Endothelial cell of umbilical vein (primary cell): ENCODE measurements around the gene CACNB1. TPM values are rescaled to one million over a fixed set of nuclear protein-coding genes. Genes with fewer than 3 reads are reported as not detected.

Experiments
- BruUV-seq: library from RNA; stranded (reverse); fragments of 400-500 nt; replicated peaks from 2 replicates; lab custom pipeline; 2021; lab: Mats Ljungman, UMichigan
- CTCF ChIA-PET: fragments of 300-600, 350-600 bp; sonication (Branson Sonifier 250); formaldehyde crosslinking; loops from one replicate; lab custom pipeline; 2021; ENCODE audit warnings: antibody characterized with exemption, inconsistent platforms; lab: Charles Lee
- POLR2A ChIA-PET: fragments of 300-600, 350-600 bp; sonication (Branson Sonifier 250); formaldehyde crosslinking; loops from one replicate; lab custom pipeline; 2021; ENCODE audit warnings: antibody characterized with exemption, inconsistent platforms; lab: Charles Lee
- DNase-seq: peaks from one replicate; pipeline ENCODE4 v3.0.0-alpha.2; 2011; ENCODE audit warnings: low read depth, low spot score
- FAIRE-seq: peaks from 2 replicates; lab custom pipeline; 2011; peaks lifted over from hg19 to GRCh38; lab: Jason Lieb, UNC
- H2AFZ ChIP-seq: 2 replicates; pipeline ENCODE4 v1.6.0; 2012; ENCODE audit warnings: low read depth, low read length, control low read depth, inconsistent platforms
- H3K27ac ChIP-seq: 2 replicates; pipeline ENCODE4 v1.5.1; 2011; ENCODE audit warnings: low read depth, mild to moderate bottlenecking, control low read depth, low read length, moderate library complexity; ENCODE audit not compliant: insufficient read depth
- H3K27me3 ChIP-seq, 2 experiments: 2 replicates each; pipeline versions ENCODE4 v1.6.0 to v1.6.1; 2011; ENCODE audit warnings: low read length in 2 of 2, mixed read lengths in 1 of 2; ENCODE audit not compliant: control insufficient read depth in 2 of 2, insufficient read depth in 2 of 2
- H3K36me3 ChIP-seq, 2 experiments: 2 replicates in 1 of 2; 3 replicates in 1 of 2; pipeline ENCODE4 v1.5.1; 2011; ENCODE audit warnings: low read length in 2 of 2, mild to moderate bottlenecking in 1 of 2, moderate library complexity in 1 of 2; ENCODE audit not compliant: control insufficient read depth in 2 of 2, insufficient read depth in 2 of 2; ENCODE audit errors: extremely low read depth in 1 of 2
- H3K4me1 ChIP-seq: 3 replicates; pipeline ENCODE4 v1.5.1; 2011; ENCODE audit warnings: mild to moderate bottlenecking, low read length; ENCODE audit not compliant: control insufficient read depth, insufficient read depth; ENCODE audit errors: extremely low read depth
- H3K4me2 ChIP-seq: 2 replicates; pipeline ENCODE4 v1.6.1; 2011; ENCODE audit warnings: low read length, control low read depth, mixed read lengths; ENCODE audit not compliant: insufficient read depth
- H3K4me3 ChIP-seq, 3 experiments: fragments of 200-600 bp in 1 of 3; sonication (generic), shearing (Covaris generic) in 1 of 3; replicated peaks in 1 of 3; 2 replicates each; pipeline ENCODE4 v1.5.1; 2011 to 2016; ENCODE audit warnings: control low read depth in 3 of 3, low read length in 3 of 3, mild to moderate bottlenecking in 2 of 3, inconsistent platforms in 1 of 3, low read depth in 1 of 3, moderate library complexity in 1 of 3; ENCODE audit not compliant: insufficient read depth in 1 of 3
- H3K79me2 ChIP-seq: 2 replicates; pipeline ENCODE4 v1.6.0; 2012; ENCODE audit warnings: low read length, inconsistent platforms; ENCODE audit not compliant: control insufficient read depth, insufficient read depth
- H3K9ac ChIP-seq: replicated peaks from 2 replicates; pipeline ENCODE3; 2011; ENCODE audit warnings: low read length, control low read depth; ENCODE audit not compliant: insufficient read depth; ENCODE audit errors: extremely low read depth
- H3K9me1 ChIP-seq: replicated peaks from 3 replicates; pipeline ENCODE4 v1.6.0; 2011; ENCODE audit warnings: mild to moderate bottlenecking, low read length; ENCODE audit not compliant: control insufficient read depth, insufficient read depth; ENCODE audit errors: extremely low read depth
- H3K9me3 ChIP-seq: replicated peaks from 2 replicates; pipeline ENCODE4 v1.5.1; 2012; ENCODE audit warnings: low read length, inconsistent platforms; ENCODE audit not compliant: control insufficient read depth, insufficient read depth
- H4K20me1 ChIP-seq: replicated peaks from 2 replicates; pipeline ENCODE3; 2011; ENCODE audit warnings: mild to moderate bottlenecking, low read length; ENCODE audit not compliant: control insufficient read depth, insufficient read depth; ENCODE audit errors: extremely low read depth
- EZH2 ChIP-seq: IDR thresholded peaks from 2 replicates; pipeline ENCODE4 v1.6.1; 2012; ENCODE audit warnings: borderline replicate concordance, low read depth, mild to moderate bottlenecking, moderate library complexity, low read length, inconsistent platforms; ENCODE audit not compliant: severe bottlenecking
- FOS ChIP-seq: IDR thresholded peaks from 2 replicates; pipeline ENCODE4 v1.6.1; 2011; ENCODE audit warnings: mild to moderate bottlenecking, low read length, moderate library complexity, borderline replicate concordance; ENCODE audit not compliant: insufficient read depth
- GATA2 ChIP-seq: IDR thresholded peaks from 2 replicates; pipeline ENCODE4 v1.7.0; 2011; ENCODE audit warnings: low read depth, mild to moderate bottlenecking, moderate library complexity, mixed read lengths, low read length; ENCODE audit not compliant: insufficient read length, insufficient read depth
- JUN ChIP-seq: IDR thresholded peaks from 2 replicates; pipeline ENCODE4 v1.6.1; 2011; ENCODE audit warnings: borderline replicate concordance, low read depth; ENCODE audit not compliant: insufficient read length, insufficient read depth
- MYC ChIP-seq: IDR thresholded peaks from one replicate; pipeline ENCODE4 v1.6.1; 2011; ENCODE audit warnings: mild to moderate bottlenecking, low read depth, low read length
- POLR2A ChIP-seq: IDR thresholded peaks from 2 replicates; pipeline ENCODE4 v1.6.1; 2012; ENCODE audit warnings: low read depth, mild to moderate bottlenecking, control low read depth, low read length
- POLR2AphosphoS5 ChIP-seq: IDR thresholded peaks from 2 replicates; pipeline ENCODE4 v1.6.1; 2012; ENCODE audit warnings: low read depth, mild to moderate bottlenecking, control low read depth, low read length, moderate library complexity; ENCODE audit not compliant: insufficient read depth
- dilution Hi-C: fragments of 300-500 bp; cut with MboI; formaldehyde crosslinking; loops from one replicate; pipeline ENCODE4 v1.15.0; 2019; ENCODE audit warnings: low sequenced_read_pairs; ENCODE audit not compliant: extremely low pct_ligation_motif_present
- intact Hi-C: fragments of 100-400 bp; cut with micrococcal nuclease; formaldehyde crosslinking; loops from one replicate; pipeline ENCODE4 v1.10.0; 2022
- polyA plus RNA-seq, 4 experiments: library from polyadenylated mRNA; depleted of rRNA in 3 of 4; stranded (reverse) in 3 of 4; unstranded in 1 of 4; fragments of >200 nt; gene quantifications; 2 replicates each; pipeline versions ENCODE4 v1.2.1 to v1.2.3, GENCODE V29; 2011 to 2012; ENCODE audit warnings: missing spikeins in 1 of 4
- total RNA-seq: library from RNA; stranded (reverse); gene quantifications from 2 replicates; pipeline ENCODE4 v1.2.3, GENCODE V29; 2021
- TF ChIP-seq, protein P1 (sequence below), 2 donors: IDR thresholded peaks; 1 replicate in 1 of 2; 2 replicates in 1 of 2; pipeline ENCODE4 v1.5.1; 2011; ENCODE audit warnings: low read length in 2 of 2, mild to moderate bottlenecking in 2 of 2, moderate library complexity in 2 of 2, control low read depth in 1 of 2, inconsistent platforms in 1 of 2, low read depth in 1 of 2; ENCODE audit not compliant: insufficient read depth in 1 of 2; ENCODE audit errors: extremely low read depth in 1 of 2
- TF ChIP-seq, protein P2 (sequence below): IDR thresholded peaks from 2 replicates; pipeline ENCODE4 v1.6.1; 2011; ENCODE audit not compliant: insufficient read depth, insufficient read length

CACNB1 gene
- total and polyA plus RNA-seq, 2 donors (not counting 3 experiments of a cell fraction or from before 2014, with no cell fraction given): 4.7 to 12.3 TPM

DNA sequence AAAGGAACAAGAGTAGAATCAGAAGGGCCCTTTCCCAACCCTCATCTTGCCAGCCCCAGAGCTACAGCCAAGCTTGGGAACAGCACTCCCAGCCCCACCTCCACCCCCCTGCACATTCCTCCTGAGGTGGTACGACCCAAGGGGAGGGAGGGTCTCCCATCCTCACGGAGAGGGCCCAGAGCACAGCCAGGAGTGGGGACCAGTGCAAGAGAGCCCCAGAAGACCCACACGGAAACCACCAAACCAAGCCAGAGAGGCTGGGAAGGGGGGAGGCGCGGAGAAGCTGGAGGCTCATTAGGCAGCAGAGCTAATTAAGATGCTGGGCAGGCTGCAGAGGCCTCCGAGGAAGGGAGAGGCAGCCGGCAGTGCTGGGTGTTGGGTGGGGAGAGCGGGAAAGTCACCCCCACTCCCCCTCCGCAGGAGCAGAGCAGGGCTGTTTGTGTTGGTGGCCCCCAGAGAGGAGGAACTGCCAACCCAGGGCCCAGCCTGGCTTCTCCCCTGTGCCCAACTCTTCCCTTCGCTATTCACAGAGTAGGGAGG is 2.4 kb downstream of the CACNB1 start:
- ChIA-PET POLR2A (no interaction called here), CTCF (interaction anchor here (1.0 to 3.0 kb wide), 7 partner anchors 11 to 51 kb away, joined by 3 to 14 read pairs (median 8); no protein-coding TSS in a partner anchor)
- no peak for TF ChIP-seq MYC
- TF ChIP-seq POLR2A: no peak
- TF ChIP-seq EZH2: no peak
- TF ChIP-seq, protein P1, sequence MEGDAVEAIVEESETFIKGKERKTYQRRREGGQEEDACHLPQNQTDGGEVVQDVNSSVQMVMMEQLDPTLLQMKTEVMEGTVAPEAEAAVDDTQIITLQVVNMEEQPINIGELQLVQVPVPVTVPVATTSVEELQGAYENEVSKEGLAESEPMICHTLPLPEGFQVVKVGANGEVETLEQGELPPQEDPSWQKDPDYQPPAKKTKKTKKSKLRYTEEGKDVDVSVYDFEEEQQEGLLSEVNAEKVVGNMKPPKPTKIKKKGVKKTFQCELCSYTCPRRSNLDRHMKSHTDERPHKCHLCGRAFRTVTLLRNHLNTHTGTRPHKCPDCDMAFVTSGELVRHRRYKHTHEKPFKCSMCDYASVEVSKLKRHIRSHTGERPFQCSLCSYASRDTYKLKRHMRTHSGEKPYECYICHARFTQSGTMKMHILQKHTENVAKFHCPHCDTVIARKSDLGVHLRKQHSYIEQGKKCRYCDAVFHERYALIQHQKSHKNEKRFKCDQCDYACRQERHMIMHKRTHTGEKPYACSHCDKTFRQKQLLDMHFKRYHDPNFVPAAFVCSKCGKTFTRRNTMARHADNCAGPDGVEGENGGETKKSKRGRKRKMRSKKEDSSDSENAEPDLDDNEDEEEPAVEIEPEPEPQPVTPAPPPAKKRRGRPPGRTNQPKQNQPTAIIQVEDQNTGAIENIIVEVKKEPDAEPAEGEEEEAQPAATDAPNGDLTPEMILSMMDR (IDR thresholded peaks at IDR 0.05; ENCODE audit: extremely low read depth in 1 of 2, insufficient read depth in 1 of 2, low read depth in 1 of 2, low read length in 2 of 2): no peak
- no peak for TF ChIP-seq FOS
- no peak for TF ChIP-seq POLR2AphosphoS5
- no peak for TF ChIP-seq GATA2
- TF ChIP-seq JUN: no peak
- TF ChIP-seq, protein P2, sequence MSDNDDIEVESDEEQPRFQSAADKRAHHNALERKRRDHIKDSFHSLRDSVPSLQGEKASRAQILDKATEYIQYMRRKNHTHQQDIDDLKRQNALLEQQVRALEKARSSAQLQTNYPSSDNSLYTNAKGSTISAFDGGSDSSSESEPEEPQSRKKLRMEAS: no peak
- Histone ChIP-seq H3K9me3 (no peaks in the 10 kb centered on the region), H3K4me2 (no peak overlapping the region), H2AFZ (no peak overlapping the region), H3K27me3 (no peaks in the 10 kb centered on the region), H4K20me1 (no peaks in the 10 kb centered on the region), H3K27ac (no peak overlapping the region), H3K9me1 (no peaks in the 10 kb centered on the region), H3K4me3 (no peak overlapping the region), H3K79me2 (peaks cover 18% of the 10 kb centered on the region), H3K36me3 (peaks cover 3 to 17% of the 10 kb centered on the region in 2 experiments), H3K4me1 (peaks cover 6% of the 10 kb centered on the region), H3K9ac (no peak overlapping the region)
- FAIRE-seq (no peak), DNase-seq (no peak)
- intact Hi-C loops (loop anchor here (2.0 kb wide), 1 partner anchor 16 kb away; no protein-coding TSS in a partner anchor), dilution Hi-C loops (no loop called here)
- BruUV-seq: no TSS peak
